ENCODE data around the gene NDUFAF8.

Gene NDUFAF8

DNA sequence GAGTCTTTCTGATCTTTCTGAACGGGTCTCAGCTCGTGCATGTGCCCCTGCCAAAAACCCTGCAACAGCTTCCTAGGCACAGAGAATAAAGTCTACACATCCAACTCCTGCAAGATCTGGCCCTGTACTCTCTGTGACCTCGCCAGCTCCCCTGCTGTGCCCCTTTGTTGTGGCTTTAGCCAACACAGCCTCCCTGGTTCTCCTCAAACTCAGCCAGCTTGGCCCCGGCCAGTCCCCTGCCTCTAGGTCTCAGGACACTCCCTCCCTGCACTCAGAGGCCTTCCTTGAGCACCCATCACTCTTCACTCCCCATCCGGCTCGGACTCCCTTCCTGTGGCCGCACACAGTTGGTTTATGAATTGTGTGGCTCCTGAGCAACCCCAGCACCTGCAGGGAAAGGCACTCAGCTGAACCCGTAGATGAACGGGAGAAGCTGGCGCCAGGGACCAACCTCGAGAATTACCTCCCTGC lies 17.7 kb upstream of the NDUFAF8 start (continued):
- no peak for TF ChIP-seq ZNF70 (CRISPR knock-in tag; IDR thresholded peaks at IDR 0.05)
- no peak for TF ChIP-seq GLIS3 (CRISPR knock-in tag; IDR thresholded peaks at IDR 0.05)
- TF ChIP-seq, protein P1, sequence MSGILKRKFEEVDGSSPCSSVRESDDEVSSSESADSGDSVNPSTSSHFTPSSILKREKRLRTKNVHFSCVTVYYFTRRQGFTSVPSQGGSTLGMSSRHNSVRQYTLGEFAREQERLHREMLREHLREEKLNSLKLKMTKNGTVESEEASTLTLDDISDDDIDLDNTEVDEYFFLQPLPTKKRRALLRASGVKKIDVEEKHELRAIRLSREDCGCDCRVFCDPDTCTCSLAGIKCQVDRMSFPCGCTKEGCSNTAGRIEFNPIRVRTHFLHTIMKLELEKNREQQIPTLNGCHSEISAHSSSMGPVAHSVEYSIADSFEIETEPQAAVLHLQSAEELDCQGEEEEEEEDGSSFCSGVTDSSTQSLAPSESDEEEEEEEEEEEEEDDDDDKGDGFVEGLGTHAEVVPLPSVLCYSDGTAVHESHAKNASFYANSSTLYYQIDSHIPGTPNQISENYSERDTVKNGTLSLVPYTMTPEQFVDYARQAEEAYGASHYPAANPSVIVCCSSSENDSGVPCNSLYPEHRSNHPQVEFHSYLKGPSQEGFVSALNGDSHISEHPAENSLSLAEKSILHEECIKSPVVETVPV (CRISPR knock-in tag; IDR thresholded peaks at IDR 0.05): no peak
- TF ChIP-seq ZNF565 (CRISPR knock-in tag; conservative IDR thresholded peaks at IDR 0.05; ENCODE audit: low read depth): no peak
- no peak for TF ChIP-seq SNAI2 (CRISPR knock-in tag; IDR thresholded peaks at IDR 0.05)
- TF ChIP-seq ZFP30 (CRISPR knock-in tag; IDR thresholded peaks at IDR 0.05): no peak
- no peak for TF ChIP-seq ISL1 (CRISPR knock-in tag; IDR thresholded peaks at IDR 0.05)
- no peak for TF ChIP-seq POU6F1 (CRISPR knock-in tag; IDR thresholded peaks at IDR 0.05; ENCODE audit: borderline replicate concordance, low read depth)
- TF ChIP-seq ZNF8 (CRISPR knock-in tag; IDR thresholded peaks at IDR 0.05): no peak
- TF ChIP-seq ARNTL (CRISPR knock-in tag; IDR thresholded peaks at IDR 0.05; ENCODE audit: borderline replicate concordance, low read depth): no peak

DNA sequence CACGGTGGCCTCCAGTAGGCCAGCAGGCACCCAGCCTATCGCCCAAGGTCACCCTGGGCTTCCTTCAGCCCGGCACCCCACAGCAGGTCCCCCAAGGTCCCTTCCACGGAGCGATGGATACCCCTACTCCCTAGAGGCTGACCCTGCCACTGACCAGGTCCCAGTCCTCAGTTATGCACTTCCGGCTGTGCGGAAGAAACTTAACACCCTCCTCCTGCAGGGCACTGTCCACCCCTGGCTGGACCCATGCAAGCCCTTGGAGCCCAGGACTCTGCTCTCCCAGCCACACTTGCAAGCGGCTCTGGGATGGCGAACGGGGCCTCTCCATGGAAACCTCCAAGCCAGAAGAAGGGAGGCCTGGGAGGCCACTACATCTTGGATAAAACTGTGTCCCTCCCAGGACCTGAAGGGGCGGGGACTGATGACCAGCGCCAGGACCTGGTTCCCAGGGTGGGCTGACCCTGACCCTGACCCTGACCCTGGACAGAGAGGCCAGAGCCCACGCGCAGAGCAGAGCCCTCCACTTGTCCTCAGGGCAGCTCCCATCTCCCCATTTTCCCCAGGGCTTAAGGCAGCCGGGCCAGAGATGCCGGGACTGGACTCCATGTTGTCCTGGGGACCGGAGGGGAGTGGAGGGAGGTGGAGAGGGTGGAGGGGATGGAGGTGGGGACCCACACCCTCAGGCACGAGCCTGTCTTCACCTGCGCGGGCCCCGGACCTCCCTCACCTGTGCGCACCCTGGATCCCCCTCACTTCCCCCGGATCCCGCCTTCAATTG lies 17.1 kb upstream of the NDUFAF8 start:
- TF ChIP-seq ZC3H10 (CRISPR knock-in tag; IDR thresholded peaks at IDR 0.05): no peak
- no peak for TF ChIP-seq BACH2 (CRISPR knock-in tag; IDR thresholded peaks at IDR 0.05; ENCODE audit: borderline replicate concordance)
- no peak for TF ChIP-seq PPARA (CRISPR knock-in tag; IDR thresholded peaks at IDR 0.05; ENCODE audit: borderline replicate concordance)
- TF ChIP-seq POU6F1 (CRISPR knock-in tag; IDR thresholded peaks at IDR 0.05; ENCODE audit: borderline replicate concordance, low read depth): no peak
- TF ChIP-seq, protein P2, sequence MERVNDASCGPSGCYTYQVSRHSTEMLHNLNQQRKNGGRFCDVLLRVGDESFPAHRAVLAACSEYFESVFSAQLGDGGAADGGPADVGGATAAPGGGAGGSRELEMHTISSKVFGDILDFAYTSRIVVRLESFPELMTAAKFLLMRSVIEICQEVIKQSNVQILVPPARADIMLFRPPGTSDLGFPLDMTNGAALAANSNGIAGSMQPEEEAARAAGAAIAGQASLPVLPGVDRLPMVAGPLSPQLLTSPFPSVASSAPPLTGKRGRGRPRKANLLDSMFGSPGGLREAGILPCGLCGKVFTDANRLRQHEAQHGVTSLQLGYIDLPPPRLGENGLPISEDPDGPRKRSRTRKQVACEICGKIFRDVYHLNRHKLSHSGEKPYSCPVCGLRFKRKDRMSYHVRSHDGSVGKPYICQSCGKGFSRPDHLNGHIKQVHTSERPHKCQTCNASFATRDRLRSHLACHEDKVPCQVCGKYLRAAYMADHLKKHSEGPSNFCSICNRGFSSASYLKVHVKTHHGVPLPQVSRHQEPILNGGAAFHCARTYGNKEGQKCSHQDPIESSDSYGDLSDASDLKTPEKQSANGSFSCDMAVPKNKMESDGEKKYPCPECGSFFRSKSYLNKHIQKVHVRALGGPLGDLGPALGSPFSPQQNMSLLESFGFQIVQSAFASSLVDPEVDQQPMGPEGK (CRISPR knock-in tag; IDR thresholded peaks at IDR 0.05; ENCODE audit: borderline replicate concordance): no peak
- no peak for TF ChIP-seq CSDC2 (CRISPR knock-in tag; IDR thresholded peaks at IDR 0.05)
- TF ChIP-seq ZNF565 (CRISPR knock-in tag; conservative IDR thresholded peaks at IDR 0.05; ENCODE audit: low read depth): no peak
- TF ChIP-seq ZNF70 (CRISPR knock-in tag; IDR thresholded peaks at IDR 0.05): no peak
- TF ChIP-seq TOX (CRISPR knock-in tag; IDR thresholded peaks at IDR 0.05; ENCODE audit: borderline replicate concordance): no peak
- no peak for TF ChIP-seq ZFP3 (CRISPR knock-in tag; IDR thresholded peaks at IDR 0.05)
- no peak for TF ChIP-seq CREB5 (CRISPR knock-in tag; IDR thresholded peaks at IDR 0.05; ENCODE audit: low read depth)
- no peak for TF ChIP-seq ZNF8 (CRISPR knock-in tag; IDR thresholded peaks at IDR 0.05)
- TF ChIP-seq GLIS3 (CRISPR knock-in tag; IDR thresholded peaks at IDR 0.05): no peak
- TF ChIP-seq ZFP30 (CRISPR knock-in tag; IDR thresholded peaks at IDR 0.05): no peak
- no peak for TF ChIP-seq ISL1 (CRISPR knock-in tag; IDR thresholded peaks at IDR 0.05)
- peak; percentile 14 for ATAC-seq

DNA sequence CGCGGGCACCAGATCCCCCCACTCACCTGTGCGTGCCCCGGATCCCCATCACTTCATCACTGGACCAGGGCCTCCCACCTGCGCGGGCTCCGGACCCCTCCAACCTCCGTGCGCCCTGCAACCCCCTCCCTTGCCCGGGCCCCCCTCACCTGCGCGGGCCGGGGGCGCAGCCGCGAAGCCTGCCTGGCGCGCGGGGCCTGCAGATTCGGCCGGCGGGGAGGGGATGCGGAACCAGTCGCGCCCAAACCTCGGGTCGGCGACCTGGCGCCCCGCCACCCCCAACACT lies 16.6 kb upstream of the NDUFAF8 start:
- peak; percentile 2 for ATAC-seq
- no peak for TF ChIP-seq GLIS3 (CRISPR knock-in tag; IDR thresholded peaks at IDR 0.05)
- no peak for TF ChIP-seq PPARA (CRISPR knock-in tag; IDR thresholded peaks at IDR 0.05; ENCODE audit: borderline replicate concordance)
- no peak for TF ChIP-seq SNAI2 (CRISPR knock-in tag; IDR thresholded peaks at IDR 0.05)
- TF ChIP-seq, protein P3, sequence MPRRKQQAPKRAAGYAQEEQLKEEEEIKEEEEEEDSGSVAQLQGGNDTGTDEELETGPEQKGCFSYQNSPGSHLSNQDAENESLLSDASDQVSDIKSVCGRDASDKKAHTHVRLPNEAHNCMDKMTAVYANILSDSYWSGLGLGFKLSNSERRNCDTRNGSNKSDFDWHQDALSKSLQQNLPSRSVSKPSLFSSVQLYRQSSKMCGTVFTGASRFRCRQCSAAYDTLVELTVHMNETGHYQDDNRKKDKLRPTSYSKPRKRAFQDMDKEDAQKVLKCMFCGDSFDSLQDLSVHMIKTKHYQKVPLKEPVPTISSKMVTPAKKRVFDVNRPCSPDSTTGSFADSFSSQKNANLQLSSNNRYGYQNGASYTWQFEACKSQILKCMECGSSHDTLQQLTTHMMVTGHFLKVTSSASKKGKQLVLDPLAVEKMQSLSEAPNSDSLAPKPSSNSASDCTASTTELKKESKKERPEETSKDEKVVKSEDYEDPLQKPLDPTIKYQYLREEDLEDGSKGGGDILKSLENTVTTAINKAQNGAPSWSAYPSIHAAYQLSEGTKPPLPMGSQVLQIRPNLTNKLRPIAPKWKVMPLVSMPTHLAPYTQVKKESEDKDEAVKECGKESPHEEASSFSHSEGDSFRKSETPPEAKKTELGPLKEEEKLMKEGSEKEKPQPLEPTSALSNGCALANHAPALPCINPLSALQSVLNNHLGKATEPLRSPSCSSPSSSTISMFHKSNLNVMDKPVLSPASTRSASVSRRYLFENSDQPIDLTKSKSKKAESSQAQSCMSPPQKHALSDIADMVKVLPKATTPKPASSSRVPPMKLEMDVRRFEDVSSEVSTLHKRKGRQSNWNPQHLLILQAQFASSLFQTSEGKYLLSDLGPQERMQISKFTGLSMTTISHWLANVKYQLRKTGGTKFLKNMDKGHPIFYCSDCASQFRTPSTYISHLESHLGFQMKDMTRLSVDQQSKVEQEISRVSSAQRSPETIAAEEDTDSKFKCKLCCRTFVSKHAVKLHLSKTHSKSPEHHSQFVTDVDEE (CRISPR knock-in tag; IDR thresholded peaks at IDR 0.05): no peak
- TF ChIP-seq ZNF70 (CRISPR knock-in tag; IDR thresholded peaks at IDR 0.05): no peak
- TF ChIP-seq, protein P2 (CRISPR knock-in tag; IDR thresholded peaks at IDR 0.05; ENCODE audit: borderline replicate concordance): no peak
- no peak for TF ChIP-seq POU6F1 (CRISPR knock-in tag; IDR thresholded peaks at IDR 0.05; ENCODE audit: borderline replicate concordance, low read depth)
- TF ChIP-seq ESRRG (CRISPR knock-in tag; IDR thresholded peaks at IDR 0.05): no peak
- no peak for TF ChIP-seq BACH2 (CRISPR knock-in tag; IDR thresholded peaks at IDR 0.05; ENCODE audit: borderline replicate concordance)
- TF ChIP-seq TOX (CRISPR knock-in tag; IDR thresholded peaks at IDR 0.05; ENCODE audit: borderline replicate concordance): no peak

Measured in SK-N-SH treated with all-trans-retinoic acid at 6 μM for 48 hours (cell line).